GM18498 (cell line): Measurements from ENCODE around the gene CAPNS2.

Experiments
- ATAC-seq: cut with Tn5 transposase; IDR thresholded peaks from one replicate; pipeline ENCODE4 v1.9.1; 2021; ENCODE audit warnings: mild to moderate bottlenecking, moderate library complexity; ENCODE audit not compliant: unreplicated experiment

CAPNS2 gene

GRCh38 chr16:55566432-55567175 lies at the start of gene CAPNS2:
TSS of gene CAPNS2 (plus strand) at chr16:55566684. CDS start at chr16:55566757, 73 bp downstream.
- ATAC-seq, result no peak

DNA sequence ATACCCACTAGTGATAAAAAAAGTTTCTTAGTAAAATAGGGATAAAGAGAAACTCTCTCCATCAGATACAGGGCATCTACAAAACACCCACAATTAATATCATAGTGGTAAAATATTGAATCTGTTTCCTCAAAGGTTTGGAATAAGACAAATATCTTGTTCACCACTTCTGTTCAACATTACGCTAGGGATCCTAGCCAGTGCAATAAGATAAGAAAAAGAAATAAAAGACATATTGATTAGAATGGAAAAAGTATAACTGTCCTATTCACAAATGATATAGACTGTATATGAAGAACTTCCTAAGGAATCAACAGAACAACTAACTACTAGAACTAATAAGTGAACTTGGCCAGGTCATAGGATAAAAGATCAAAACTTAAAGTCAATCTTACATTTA lies 44.7 kb upstream of the CAPNS2 start:
- no peak for ATAC-seq

GRCh38 chr16:55526441-55526840 lies 40.0 kb upstream of the CAPNS2 start:
- ATAC-seq, result no peak

DNA sequence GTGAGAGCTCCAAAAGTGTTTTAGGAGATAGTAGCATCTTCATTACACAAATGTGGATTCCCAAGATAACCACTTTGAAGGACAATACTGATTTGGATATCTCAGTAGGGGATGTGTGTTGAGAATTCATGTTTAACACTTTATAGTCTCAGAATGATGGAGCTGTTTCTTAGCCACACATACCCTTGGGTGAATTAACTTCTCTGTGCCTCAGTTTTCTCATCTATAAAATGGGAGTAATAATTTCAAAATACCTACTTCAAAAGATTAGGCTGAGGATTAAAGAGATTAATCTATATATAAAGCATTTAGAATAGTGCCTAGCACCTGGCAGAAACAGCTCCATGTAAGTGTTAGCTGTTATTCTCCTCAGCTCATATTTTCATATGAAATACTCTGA lies 38.6 kb upstream of the CAPNS2 start:
- ATAC-seq, result no peak

- no peak for ATAC-seq
Measured at GRCh38 chr16:55529018-55529417, 37.5 kb upstream of the CAPNS2 start.

DNA sequence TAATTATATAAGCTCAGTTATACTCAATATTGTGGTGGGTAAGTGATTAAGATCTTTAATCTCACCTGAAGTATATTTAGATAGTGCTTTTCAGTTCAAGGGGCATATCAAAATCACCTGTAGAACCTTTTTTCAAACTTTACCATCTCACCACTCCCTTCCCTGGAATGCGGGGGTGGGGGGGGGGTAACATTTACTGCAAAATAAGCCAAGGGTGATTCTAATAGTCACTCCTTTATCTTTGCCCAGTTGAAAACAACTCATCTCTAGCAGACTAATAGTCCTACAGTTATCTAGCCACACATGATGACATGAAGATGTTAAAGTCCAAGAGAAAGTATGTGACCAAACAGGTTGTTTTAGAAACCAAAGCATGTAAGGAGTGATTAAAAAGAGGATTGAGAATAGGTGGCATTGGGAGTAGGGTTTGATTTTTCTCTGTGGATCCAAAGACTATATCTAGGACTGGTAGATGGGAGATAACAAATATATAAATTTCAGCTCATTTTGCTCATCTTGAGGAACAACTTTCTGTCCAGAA lies 36.1 kb upstream of the CAPNS2 start:
- ATAC-seq, result no peak

- ATAC-seq, result no peak
Measured at GRCh38 chr16:55532227-55532626, 34.3 kb upstream of the CAPNS2 start.

DNA sequence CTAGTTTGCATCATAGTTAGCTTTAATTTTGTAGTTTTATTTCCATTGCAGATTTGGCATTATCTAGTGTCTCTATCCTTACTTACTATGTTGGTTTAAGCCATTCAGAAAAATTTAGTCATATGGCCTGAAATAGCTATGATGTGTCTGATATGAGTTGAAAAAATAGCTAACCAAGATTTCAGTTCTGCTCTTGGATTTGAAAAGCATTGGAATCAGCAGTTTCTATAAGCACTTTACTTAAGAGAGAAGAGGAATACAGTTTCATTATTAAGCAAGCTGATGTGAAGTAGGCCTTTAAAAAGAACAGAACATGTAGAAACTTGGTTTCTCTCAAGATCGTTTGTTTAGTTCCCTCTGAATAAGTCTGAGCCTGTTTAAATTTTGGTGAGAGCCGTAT lies 31.7 kb upstream of the CAPNS2 start:
- no peak for ATAC-seq

DNA sequence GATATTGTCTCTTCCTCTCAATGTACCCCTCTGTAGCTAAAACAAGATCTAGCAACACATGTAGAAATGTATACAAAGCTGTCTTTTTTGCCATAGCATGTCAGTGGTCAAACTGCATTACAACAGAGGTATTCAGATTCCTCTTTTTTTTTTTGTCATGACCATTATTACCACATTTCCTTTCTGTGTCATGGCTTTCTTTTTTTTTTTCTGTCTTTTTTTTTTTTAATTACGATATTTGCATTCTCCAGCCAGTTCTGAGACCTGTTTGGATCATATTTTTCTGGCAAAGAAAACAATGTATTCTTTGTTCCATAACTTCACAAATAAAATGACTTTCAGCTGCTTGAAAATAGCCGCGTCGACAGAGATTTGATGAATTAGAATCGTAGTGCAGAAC lies 27.4 kb upstream of the CAPNS2 start:
- no peak for ATAC-seq

DNA sequence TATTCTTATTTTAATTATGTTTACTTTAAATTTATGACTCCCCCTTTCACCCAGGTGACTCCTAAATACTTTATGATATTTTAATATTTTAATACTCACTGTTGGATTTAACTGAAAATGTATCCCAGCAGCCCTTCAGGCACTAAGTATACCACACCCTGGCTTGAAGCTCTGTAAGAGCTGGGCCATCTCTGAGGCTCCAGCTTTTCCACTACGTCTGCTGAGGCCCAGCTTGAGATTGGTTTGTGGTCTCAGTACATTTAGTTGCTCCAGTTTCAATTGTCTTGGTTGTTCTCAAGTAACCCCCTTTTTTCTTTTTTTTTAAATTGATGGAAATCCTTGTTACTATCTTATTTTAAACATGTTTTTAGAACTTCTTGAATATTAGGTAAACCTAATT lies 27.0 kb upstream of the CAPNS2 start:
- no peak for ATAC-seq

DNA sequence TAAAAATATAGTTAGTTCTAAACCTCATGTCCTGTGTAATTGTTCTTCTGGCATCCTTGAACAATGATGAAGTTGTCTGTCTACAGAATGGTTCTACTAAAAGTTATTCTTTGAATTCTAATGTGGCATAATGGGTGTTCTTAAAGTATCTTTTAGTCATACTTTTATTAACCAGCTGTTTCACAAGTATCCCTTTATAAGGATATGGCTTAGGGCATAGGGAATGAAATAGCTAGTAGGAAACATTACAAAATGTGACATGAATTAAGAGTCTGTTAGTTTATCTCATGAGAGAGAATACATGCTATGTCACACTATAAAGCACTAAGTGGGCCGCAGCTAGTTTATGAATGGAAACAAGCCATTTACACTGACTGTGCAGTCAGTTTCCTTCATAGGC lies 26.3 kb upstream of the CAPNS2 start:
- no peak for ATAC-seq

GRCh38 chr16:55542459-55543082 lies 23.9 kb upstream of the CAPNS2 start:
- no peak for ATAC-seq

GRCh38 chr16:55543472-55543871 lies 23.0 kb upstream of the CAPNS2 start:
- ATAC-seq, result no peak

GRCh38 chr16:55552621-55553020 lies 13.9 kb upstream of the CAPNS2 start:
- no peak for ATAC-seq

- ATAC-seq, result no peak
Measured at GRCh38 chr16:55555436-55555835, 11.0 kb upstream of the CAPNS2 start.

GRCh38 chr16:55557186-55557585 lies 9.3 kb upstream of the CAPNS2 start:
- ATAC-seq, result no peak

DNA sequence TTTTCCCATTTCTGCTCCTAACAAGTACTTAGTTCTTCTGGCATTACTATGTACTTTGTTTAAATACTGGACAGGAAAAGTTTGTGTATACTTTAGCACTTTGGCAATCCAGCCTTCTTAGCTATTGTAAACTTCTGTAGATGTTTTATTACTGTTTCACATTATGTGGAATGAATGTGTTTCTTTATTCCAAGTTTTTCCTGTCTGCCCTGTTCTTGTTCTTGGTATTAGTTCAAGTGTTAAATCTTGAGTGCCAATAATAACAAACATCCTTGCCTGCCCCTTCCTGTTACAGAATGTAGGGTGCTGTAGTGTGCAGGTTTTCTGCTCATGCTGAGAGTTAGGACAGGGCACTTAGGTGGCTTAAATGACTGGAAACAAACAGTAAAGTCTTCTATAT lies 7.3 kb upstream of the CAPNS2 start:
- ATAC-seq, result no peak

DNA sequence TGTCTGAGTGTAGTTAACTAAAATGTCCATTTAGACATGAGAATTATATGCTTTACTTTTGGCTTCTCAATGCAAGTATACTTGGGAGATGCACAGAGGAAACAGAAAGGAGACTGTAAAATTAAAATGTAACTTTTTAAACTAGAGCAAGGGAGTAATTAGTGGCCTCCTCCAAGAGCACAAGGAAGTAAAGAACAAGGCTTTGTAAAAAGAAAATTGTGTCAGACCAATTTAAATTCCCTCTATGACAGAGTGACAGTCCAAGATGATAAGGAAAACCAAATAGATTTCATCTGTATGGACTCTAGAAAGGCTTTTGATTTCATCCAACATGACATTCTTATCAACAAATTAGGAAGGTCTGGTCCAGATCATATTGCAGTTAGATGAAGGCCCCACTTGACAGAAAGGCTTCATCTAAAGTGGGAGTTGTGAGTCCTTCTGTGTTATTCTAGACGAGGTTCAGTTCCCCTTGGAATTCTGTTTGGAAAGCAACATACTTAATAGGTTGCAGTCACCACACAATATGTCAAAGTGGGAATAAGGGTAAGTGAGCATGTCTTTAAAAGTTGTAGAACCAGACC lies 6.5 kb upstream of the CAPNS2 start:
- no peak for ATAC-seq

DNA sequence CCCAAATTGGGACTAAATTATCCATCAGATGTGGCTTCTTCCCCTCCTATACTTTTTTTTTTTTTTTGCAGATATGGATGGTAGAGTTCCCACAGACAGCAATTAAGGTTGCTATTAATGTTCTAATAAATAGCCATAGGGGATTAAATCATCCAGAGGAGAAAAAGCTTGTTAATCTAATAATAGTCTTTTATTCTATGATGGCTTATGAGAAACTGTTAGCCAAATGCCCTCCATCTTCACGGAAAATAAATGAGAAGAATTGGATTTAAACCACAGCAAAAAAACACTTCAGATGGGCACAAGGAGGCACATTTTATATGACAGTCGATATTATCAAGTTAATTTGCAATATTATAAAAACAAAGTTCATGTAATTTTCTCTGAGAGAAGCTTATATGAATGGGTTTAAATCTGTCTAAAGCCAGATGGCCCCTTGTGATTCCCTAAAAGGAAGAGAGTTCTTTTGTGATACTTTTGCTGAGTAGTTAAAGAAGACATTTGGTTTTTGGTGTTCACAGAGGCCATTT lies 5.1 kb upstream of the CAPNS2 start:
- ATAC-seq, result no peak

GRCh38 chr16:55562936-55563335 lies 3.5 kb upstream of the CAPNS2 start:
- ATAC-seq, result no peak

- no peak for ATAC-seq
Measured at GRCh38 chr16:55563797-55564196, 2.7 kb upstream of the CAPNS2 start.

DNA sequence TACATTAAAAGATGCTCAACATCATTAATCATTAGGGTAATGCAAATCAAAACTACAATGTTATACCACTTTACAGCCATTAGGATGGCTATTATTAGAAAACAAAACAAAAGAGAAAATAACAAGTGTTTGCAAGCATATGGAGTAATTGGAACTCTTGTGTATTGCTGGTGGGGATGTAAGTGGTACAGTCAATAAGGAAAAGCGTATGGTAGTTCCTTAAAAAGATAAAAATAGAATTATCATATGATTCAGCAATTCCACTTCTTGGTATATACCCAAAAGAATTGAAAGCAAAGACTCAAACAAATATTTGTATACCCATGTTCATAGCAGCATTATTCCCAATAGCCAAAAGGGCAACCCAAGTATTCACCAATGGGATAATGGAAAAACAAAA lies 1.4 kb upstream of the CAPNS2 start:
- ATAC-seq, result no peak
